Measurements from ENCODE around the gene KCNK15. TPM values are rescaled to one million over a fixed set of nuclear protein-coding genes. Genes with fewer than 3 reads are reported as not detected.
A peak's percentile ranks its signal among the peaks of the same experiment; 100 is the strongest.

KCNK15 gene
- total RNA-seq, 2 donors from 2014 or later = 1.8 to 3.3 TPM

GRCh38 chr20:44703956-44704488 is 41.6 kb upstream of the KCNK15 start:
- DNase-seq (no peak), ATAC-seq (no peak)
- Histone ChIP-seq H3K4me1 (no peaks in the 10 kb centered on the region), H3K27ac (no peak overlapping the region), H3K4me3 (no peak overlapping the region), H3K36me3 (replicated peaks in 1 of 2; ENCODE audit: insufficient read depth in 1 of 2, low read depth in 2 of 2) (no peaks in the 10 kb centered on the region), H3K27me3 (no peaks in the 10 kb centered on the region), H3K9me3 (no peaks in the 10 kb centered on the region)
- WGBS, 2 donors = 61 to 79% methylated on average over 8 to 9 of the region's 9 CpGs
- TF ChIP-seq CTCF (IDR thresholded peaks at IDR 0.05) (no peak), POLR2A (IDR thresholded peaks at IDR 0.05) (no peak)
- intact Hi-C loops (cut with DNase I) = no loop called here

- no peaks in the 10 kb centered on the region for H3K4me1 ChIP-seq
- ATAC-seq = no peak
- H3K9me3 ChIP-seq = no peaks in the 10 kb centered on the region
- H3K4me3 ChIP-seq = no peak overlapping the region
- H3K27me3 ChIP-seq = no peaks in the 10 kb centered on the region
- intact Hi-C loops (cut with DNase I) = no loop called here
- no peak for DNase-seq
- 43 to 58% methylated on average over 1 to 4 of the region's 4 CpGs for WGBS, 2 donors
- no peaks in the 10 kb centered on the region for H3K36me3 ChIP-seq (replicated peaks in 1 of 2; ENCODE audit: insufficient read depth in 1 of 2, low read depth in 2 of 2)
- no peak for TF ChIP-seq CTCF (IDR thresholded peaks at IDR 0.05)
- no peak for TF ChIP-seq POLR2A (IDR thresholded peaks at IDR 0.05)
- H3K27ac ChIP-seq = no peak overlapping the region
Measured at GRCh38 chr20:44704551-44704971, 41.1 kb upstream of the KCNK15 start.

- Histone ChIP-seq H3K27ac (no peak overlapping the region), H3K4me3 (no peak overlapping the region), H3K36me3 (replicated peaks in 1 of 2; ENCODE audit: insufficient read depth in 1 of 2, low read depth in 2 of 2) (no peaks in the 10 kb centered on the region), H3K27me3 (no peaks in the 10 kb centered on the region), H3K4me1 (no peaks in the 10 kb centered on the region), H3K9me3 (no peaks in the 10 kb centered on the region)
- WGBS, 2 donors = 59 to 69% methylated on average over 4 of the region's 4 CpGs
- intact Hi-C loops (cut with DNase I) = no loop called here
- no peak for ATAC-seq
- no peak for DNase-seq
- TF ChIP-seq POLR2A (IDR thresholded peaks at IDR 0.05) (no peak), CTCF (IDR thresholded peaks at IDR 0.05) (no peak)
Measured at GRCh38 chr20:44705364-44706094, 40.1 kb upstream of the KCNK15 start.

GRCh38 chr20:44706301-44707017 is 39.2 kb upstream of the KCNK15 start:
- no peaks in the 10 kb centered on the region for H3K36me3 ChIP-seq (replicated peaks in 1 of 2; ENCODE audit: insufficient read depth in 1 of 2, low read depth in 2 of 2)
- intact Hi-C loops (cut with DNase I) = no loop called here
- DNase-seq = peak in 1 of 4 donors; percentile 25
- H3K27me3 ChIP-seq = no peaks in the 10 kb centered on the region
- H3K9me3 ChIP-seq = no peaks in the 10 kb centered on the region
- TF ChIP-seq POLR2A (IDR thresholded peaks at IDR 0.05) = no peak
- no peak for TF ChIP-seq CTCF (IDR thresholded peaks at IDR 0.05)
- no peak for ATAC-seq
- 51 to 64% methylated on average over 6 to 10 of the region's 10 CpGs for WGBS, 2 donors
- no peak overlapping the region for H3K27ac ChIP-seq
- no peak overlapping the region for H3K4me3 ChIP-seq
- no peaks in the 10 kb centered on the region for H3K4me1 ChIP-seq
